NB4 (cell line): ENCODE measurements around the gene SYNPO2L.

ENCODE experiments used
- CTCF ChIP-seq: IDR thresholded peaks from one replicate; pipeline ENCODE4 v1.5.1; 2012; ENCODE audit warnings: low read depth, low read length
- POLR2A ChIP-seq: IDR thresholded peaks from 2 replicates; pipeline ENCODE4 v1.6.1; 2011; ENCODE audit warnings: mild to moderate bottlenecking; ENCODE audit not compliant: insufficient read length; ENCODE audit errors: extremely low read depth

GRCh38 chr10:73601486-73601921 is 54.3 kb downstream of the SYNPO2L start:
- TF ChIP-seq CTCF, result no peak
- no peak for TF ChIP-seq POLR2A
